K562 (cell line): Measurements from ENCODE around the gene BDP1. TPM values are rescaled to one million over a fixed set of nuclear protein-coding genes. Genes with fewer than 3 reads are reported as not detected.

Source experiments
- ATAC-seq: fragments of 200-7000 bp; cut with Tn5 transposase; 3 replicates; pipeline ENCODE4 v1.9.1; 2020; ENCODE audit warnings: moderate library complexity
- BruUV-seq: library from RNA; stranded (reverse); fragments of 400-500 nt; replicated peaks from 2 replicates; lab custom pipeline; 2021; lab: Mats Ljungman, UMichigan
- CTCF ChIA-PET: fragments of 300-600 bp; formaldehyde crosslinking; extraction: SDS; loops from one replicate; lab custom pipeline; 2021; ENCODE audit warnings: low intra/inter-chr PET ratio; lab: Yijun Ruan, JAX
- POLR2A ChIA-PET: fragments of 300-600, 350-650 bp; sonication (Branson Sonifier 250); formaldehyde crosslinking; extraction: SDS; loops from one replicate; lab custom pipeline; 2021; ENCODE audit warnings: antibody characterized with exemption, inconsistent platforms; lab: Yijun Ruan, JAX
- DNase-seq, 4 experiments: peaks; one replicate each; pipeline versions ENCODE4 v3.0.0 to v3.0.0-alpha.2; 2011 to 2018; ENCODE audit warnings: low spot score in 3 of 4, mixed read lengths in 3 of 4; ENCODE audit errors: extremely low read depth in 1 of 4
- FAIRE-seq: peaks from 2 replicates; lab custom pipeline; 2011; peaks lifted over from hg19 to GRCh38; lab: Jason Lieb, UNC
- H2AFZ ChIP-seq: 2 replicates; pipeline ENCODE4 v1.6.0; 2011; ENCODE audit warnings: low read depth, low read length, control low read depth, inconsistent platforms
- H3K27ac ChIP-seq: fragments of 200-600 bp; 3 replicates; pipeline ENCODE4 v1.8.0; 2011; ENCODE audit warnings: low read depth, mild to moderate bottlenecking, control low read depth, inconsistent platforms, low read length, moderate library complexity, mixed read lengths; ENCODE audit errors: extremely low read depth
- H3K27me3 ChIP-seq, 2 experiments: fragments of 300-600 bp in 1 of 2; 2 replicates in 1 of 2; 3 replicates in 1 of 2; pipeline versions ENCODE4 v1.6.0 to v1.8.0; 2011; ENCODE audit warnings: inconsistent platforms in 2 of 2, low read length in 2 of 2, mild to moderate bottlenecking in 1 of 2, mixed read lengths in 1 of 2, moderate library complexity in 1 of 2; ENCODE audit not compliant: control insufficient read depth in 2 of 2, insufficient read depth in 2 of 2
- H3K36me3 ChIP-seq: fragments of 300-600 bp; 3 replicates; pipeline ENCODE4 v1.8.0; 2011; ENCODE audit warnings: mild to moderate bottlenecking, low read length, inconsistent platforms; ENCODE audit not compliant: control insufficient read depth, insufficient read depth
- H3K4me1 ChIP-seq, 2 experiments: fragments of 200-600 bp in 1 of 2; replicated peaks in 1 of 2; 2 replicates in 1 of 2; 3 replicates in 1 of 2; pipeline versions ENCODE4 v1.5.1 to v1.8.0; 2011; ENCODE audit warnings: inconsistent platforms in 2 of 2, low read length in 2 of 2, mild to moderate bottlenecking in 1 of 2, mixed read lengths in 1 of 2, moderate library complexity in 1 of 2; ENCODE audit not compliant: control insufficient read depth in 2 of 2, insufficient read depth in 2 of 2
- H3K4me2 ChIP-seq: 2 replicates; pipeline ENCODE4 v1.6.1; 2011; ENCODE audit warnings: low read length, control low read depth, inconsistent platforms, mixed read lengths; ENCODE audit not compliant: insufficient read depth
- H3K4me3 ChIP-seq: fragments of 200-600 bp; sonication (generic), shearing (Covaris generic); 2 replicates; pipeline ENCODE4 v1.5.1; 2016; ENCODE audit warnings: control low read depth, inconsistent platforms
- H3K79me2 ChIP-seq: fragments of 200-600 bp; 3 replicates; pipeline ENCODE4 v1.8.0; 2011; ENCODE audit warnings: low read length, inconsistent platforms; ENCODE audit not compliant: control insufficient read depth, insufficient read depth
- H3K9ac ChIP-seq, 2 experiments: 2 replicates each; pipeline versions ENCODE4 v1.6.0 to v1.6.1; 2011; ENCODE audit warnings: low read depth in 2 of 2, low read length in 2 of 2, control low read depth in 1 of 2, inconsistent platforms in 1 of 2, mild to moderate bottlenecking in 1 of 2, mixed read lengths in 1 of 2; ENCODE audit not compliant: insufficient read depth in 1 of 2
- H3K9me1 ChIP-seq: one replicate; pipeline ENCODE4 v1.6.0; 2011; ENCODE audit warnings: inconsistent platforms, mild to moderate bottlenecking, low read length, moderate library complexity; ENCODE audit not compliant: control insufficient read depth, insufficient read depth
- H3K9me3 ChIP-seq: replicated peaks from 2 replicates; pipeline ENCODE4 v1.5.1; 2011; ENCODE audit warnings: low read depth, low read length, inconsistent platforms; ENCODE audit not compliant: control insufficient read depth, insufficient read depth
- H4K20me1 ChIP-seq: replicated peaks from 2 replicates; pipeline ENCODE4 v1.6.1; 2011; ENCODE audit warnings: low read length, inconsistent platforms, mixed read lengths; ENCODE audit not compliant: control insufficient read depth, insufficient read depth
- ATF6 ChIP-seq: sonication (generic); formaldehyde crosslinking; IDR thresholded peaks from 2 replicates; pipeline ENCODE4 v1.4.0; 2020; ENCODE audit warnings: mild to moderate bottlenecking, missing genetic modification reagents
- DMBX1 ChIP-seq: fragments of 250-450 bp; sonication (Bioruptor Pico); IDR thresholded peaks from 2 replicates; pipeline ENCODE4 v1.8.0; 2022; ENCODE audit warnings: inconsistent platforms, mild to moderate bottlenecking, moderate library complexity, borderline replicate concordance
- HEY1 ChIP-seq: fragments of 250-450 bp; sonication (Bioruptor Pico); IDR thresholded peaks from 2 replicates; pipeline ENCODE4 v1.5.0; 2020; ENCODE audit warnings: mild to moderate bottlenecking, moderate library complexity, borderline replicate concordance
- MEIS2 ChIP-seq: fragments of 450-650 bp; IDR thresholded peaks from 2 replicates; pipeline ENCODE4 v1.6.1; 2014; ENCODE audit warnings: mild to moderate bottlenecking; ENCODE audit not compliant: partially characterized antibody
- MIER1 ChIP-seq: fragments of 450-650 bp; IDR thresholded peaks from 2 replicates; pipeline ENCODE4 v1.6.1; 2016; ENCODE audit warnings: antibody characterized with exemption, mild to moderate bottlenecking, low read depth
- NRF1 ChIP-seq, 2 experiments: fragments of 450-650 bp; IDR thresholded peaks in 1 of 2; conservative IDR thresholded peaks in 1 of 2; 2 replicates each; pipeline ENCODE4 v1.6.1; 2014; ENCODE audit warnings: mild to moderate bottlenecking in 2 of 2
- SPI1 ChIP-seq: IDR thresholded peaks from 2 replicates; pipeline ENCODE4 v1.6.1; 2011; ENCODE audit warnings: low read depth, low read length, control low read depth, borderline replicate concordance
- SRSF3 ChIP-seq: fragments of 200-400 bp; formaldehyde crosslinking; IDR thresholded peaks from 2 replicates; pipeline ENCODE4 v1.6.1; 2016; ENCODE audit warnings: mild to moderate bottlenecking, low read length, moderate library complexity; ENCODE audit not compliant: insufficient read depth
- ZNF12 ChIP-seq: sonication (generic); formaldehyde crosslinking; IDR thresholded peaks from 2 replicates; pipeline ENCODE4 v1.4.0; 2020; ENCODE audit warnings: mild to moderate bottlenecking, missing genetic modification reagents
- ZNF133 ChIP-seq: fragments of 250-450 bp; sonication (Bioruptor Pico); IDR thresholded peaks from 2 replicates; pipeline ENCODE4 v1.4.0; 2020; ENCODE audit warnings: mild to moderate bottlenecking
- WGBS: fragments of 100-300 bp; shearing (Covaris generic); methylation state at CpG from one replicate; pipeline ENCODE4 v1.1.6; 2016; ENCODE audit warnings: low coverage, mixed read lengths; ENCODE audit not compliant: insufficient coverage; ENCODE audit errors: missing lambda C conversion rate; 5-methylcytosine and 5-hydroxymethylcytosine counted together
- in situ Hi-C: fragments of 300-500 bp; cut with MboI; formaldehyde crosslinking; loops from 4 replicates; pipeline ENCODE4 v1.15.0; 2018; ENCODE audit warnings: inconsistent platforms, mixed read lengths
- intact Hi-C: fragments of 100-400 bp; cut with micrococcal nuclease; formaldehyde crosslinking; loops from 2 replicates; pipeline ENCODE4 v1.14.2; 2022
- polyA plus RNA-seq, 8 experiments: library from polyadenylated mRNA; depleted of rRNA in 4 of 8; stranded (reverse) in 5 of 8; unstranded in 3 of 8; fragments of >200 nt; fragmentation: Nextera tagmentation in 2 of 8; fragmentation: Illumina TruSeq in 1 of 8; extraction: Ambion mirVana in 2 of 8; extraction: Trizol in 1 of 8; gene quantifications; 2 replicates each; pipeline versions ENCODE4 v1.2.1 to v1.2.3, GENCODE V29; 2011 to 2014; ENCODE audit warnings: inconsistent platforms in 1 of 8, missing spikeins in 1 of 8
- total RNA-seq, 7 experiments: library from RNA; depleted of rRNA in 6 of 7; stranded (reverse); fragments of >200 nt in 6 of 7; fragmentation: Illumina TruSeq in 2 of 7; extraction: Trizol in 2 of 7; gene quantifications; 2 replicates each; pipeline versions ENCODE4 v1.2.1 to v1.2.3, GENCODE V29; 2011 to 2021; ENCODE audit warnings: low replicate concordance in 1 of 7

The BDP1 gene
- total and polyA plus RNA-seq, 9 of the 15 experiments (the other 6 are each of a cell fraction or from before 2014, with no cell fraction given) = 6.9 to 47.3 (median 23.9) TPM

- CTCF ChIA-PET = no interaction called here
- FAIRE-seq (no peak), DNase-seq (no peak), ATAC-seq (no peak)
- no peak overlapping the region for H3K9ac ChIP-seq
- H3K4me2 ChIP-seq = no peak overlapping the region
- H3K79me2 ChIP-seq = no peaks in the 10 kb centered on the region
- intact Hi-C loops = no loop called here
- H3K9me1 ChIP-seq = no peaks in the 10 kb centered on the region
- peaks cover 46% of the 10 kb centered on the region for H3K36me3 ChIP-seq
- H3K27ac ChIP-seq = no peak overlapping the region
- BruUV-seq = no TSS peak
- no peak for TF ChIP-seq MIER1
- no peak for TF ChIP-seq ATF6 (CRISPR knock-in tag)
- in situ Hi-C loops = no loop called here
- no peaks in the 10 kb centered on the region for H4K20me1 ChIP-seq
- H2AFZ ChIP-seq = no peak overlapping the region
- 81% methylated on average over 3 of the region's 3 CpGs for WGBS
- no peaks in the 10 kb centered on the region for H3K9me3 ChIP-seq
- H3K4me3 ChIP-seq = no peak overlapping the region
- POLR2A ChIA-PET = no interaction called here
- H3K27me3 ChIP-seq = no peaks in the 10 kb centered on the region
- H3K4me1 ChIP-seq = peaks cover 0 to 3% of the 10 kb centered on the region in 2 experiments; a peak in 1 of 5 replicates
These were observed 72.8 kb downstream of the BDP1 start for GRCh38 chr5:71528206-71528605.

- in situ Hi-C loops (no loop called here), intact Hi-C loops (no loop called here)
- H4K20me1 ChIP-seq = no peaks in the 10 kb centered on the region
- H3K9me3 ChIP-seq = no peaks in the 10 kb centered on the region
- peaks cover 47% of the 10 kb centered on the region for H3K36me3 ChIP-seq
- H3K4me1 ChIP-seq = peaks cover 0 to 3% of the 10 kb centered on the region in 2 experiments; a peak in 1 of 5 replicates
- TF ChIP-seq NRF1 (conservative IDR thresholded peaks at IDR 0.05 in 1 of 2, IDR thresholded peaks at IDR 0.05 in 1 of 2) = no peak
- no peak for TF ChIP-seq ZNF12
- TF ChIP-seq MEIS2 = peak; percentile 41
- no peak for TF ChIP-seq HEY1 (CRISPR knock-in tag)
- peak; percentile 68; the same call in 1 of the 2 replicates for TF ChIP-seq SPI1
- no peak for TF ChIP-seq SRSF3
- TF ChIP-seq DMBX1 (CRISPR knock-in tag) = no peak
- TF ChIP-seq ZNF133 (CRISPR knock-in tag) = no peak
- no peak overlapping the region for H3K4me3 ChIP-seq
- ATAC-seq (no peak), DNase-seq (no peak), FAIRE-seq (no peak)
- H3K9me1 ChIP-seq = no peaks in the 10 kb centered on the region
- no peak overlapping the region for H3K9ac ChIP-seq
- POLR2A ChIA-PET = interaction anchor here (0.6 to 1.0 kb wide), 4 partner anchors 11 to 131 kb away, joined by 3 to 4 read pairs (median 4); no protein-coding TSS in a partner anchor
- H3K27ac ChIP-seq = no peak overlapping the region
- CTCF ChIA-PET = no interaction called here
- H3K79me2 ChIP-seq = no peaks in the 10 kb centered on the region
- 83% methylated on average over 1 of the region's 1 CpG for WGBS
- H2AFZ ChIP-seq = no peak overlapping the region
- H3K27me3 ChIP-seq = no peaks in the 10 kb centered on the region
- BruUV-seq = no TSS peak
- H3K4me2 ChIP-seq = no peak overlapping the region
These were observed 74.2 kb downstream of the BDP1 start for GRCh38 chr5:71529682-71530081.
